HepG2 (cell line): ENCODE data around the gene FFAR1. TPM values are rescaled to one million over a fixed set of nuclear protein-coding genes. Genes with fewer than 3 reads are reported as not detected.

Source experiments
- IKZF1 ChIP-seq: fragments of 450-650 bp; IDR thresholded peaks from 2 replicates; pipeline ENCODE4 v1.7.1; 2016
- MXI1 ChIP-seq: IDR thresholded peaks from 3 replicates; pipeline ENCODE4 v1.6.1; 2012; ENCODE audit warnings: low read depth, low read length, inconsistent platforms, borderline replicate concordance
- NR2F2 ChIP-seq: IDR thresholded peaks from 2 replicates; pipeline ENCODE4 v1.6.1; 2012; ENCODE audit warnings: low read depth, inconsistent platforms, borderline replicate concordance
- ZBTB4 ChIP-seq: sonication (generic); formaldehyde crosslinking; IDR thresholded peaks from 2 replicates; pipeline ENCODE4 v1.4.0; 2020; ENCODE audit warnings: missing genetic modification reagents, mild to moderate bottlenecking, borderline replicate concordance
- ZBTB42 ChIP-seq: sonication (generic); formaldehyde crosslinking; IDR thresholded peaks from 2 replicates; pipeline ENCODE4 v1.5.0; 2020; ENCODE audit warnings: mild to moderate bottlenecking, missing genetic modification reagents
- ZFAT ChIP-seq: sonication (generic); formaldehyde crosslinking; conservative IDR thresholded peaks from 2 replicates; pipeline ENCODE4 v1.8.1; 2023; ENCODE audit warnings: missing genetic modification reagents, inconsistent platforms
- ZNF138 ChIP-seq: sonication (generic); formaldehyde crosslinking; IDR thresholded peaks from 2 replicates; pipeline ENCODE4 v1.5.0; 2020; ENCODE audit warnings: mild to moderate bottlenecking, low read depth, missing genetic modification reagents
- ZNF20 ChIP-seq: sonication (generic); formaldehyde crosslinking; IDR thresholded peaks from 2 replicates; pipeline ENCODE4 v1.4.0; 2020; ENCODE audit warnings: mild to moderate bottlenecking, moderate library complexity, missing genetic modification reagents
- ZNF775 ChIP-seq: sonication (generic); formaldehyde crosslinking; IDR thresholded peaks from 2 replicates; pipeline ENCODE4 v1.4.0; 2020; ENCODE audit warnings: missing genetic modification reagents, mild to moderate bottlenecking, moderate library complexity, borderline replicate concordance
- polyA plus RNA-seq, 8 experiments: library from polyadenylated mRNA; depleted of rRNA in 3 of 8; stranded (reverse) in 7 of 8; unstranded in 1 of 8; fragments of >200 nt; fragmentation: Illumina TruSeq in 4 of 8; extraction: Trizol in 4 of 8; gene quantifications; 2 replicates each; pipeline versions ENCODE4 v1.2.1 to v1.2.3, GENCODE V29; 2011 to 2016; ENCODE audit warnings: low read depth in 4 of 8, missing spikeins in 1 of 8, mixed read lengths in 1 of 8; ENCODE audit not compliant: insufficient read depth in 1 of 8
- total RNA-seq, 5 experiments: library from RNA; depleted of rRNA; stranded (reverse); fragments of >200 nt; fragmentation: Illumina TruSeq; extraction: Trizol; gene quantifications; 2 replicates each; pipeline ENCODE4 v1.2.3, GENCODE V29; 2016; ENCODE audit warnings: low read depth in 1 of 5
- TF ChIP-seq, protein P1 (sequence below), 2 experiments: IDR thresholded peaks; 2 replicates each; pipeline ENCODE4 v1.6.1; 2011 to 2012; ENCODE audit warnings: low read length in 2 of 2, borderline replicate concordance in 1 of 2, low read depth in 1 of 2, mild to moderate bottlenecking in 1 of 2, moderate library complexity in 1 of 2
- TF ChIP-seq, protein P2 (sequence below), 2 experiments: fragments of 450-650 bp in 1 of 2; sonication (generic) in 1 of 2; formaldehyde crosslinking in 1 of 2; IDR thresholded peaks; 2 replicates each; pipeline versions ENCODE4 v1.6.1 to v1.8.0; 2016 to 2022; ENCODE audit warnings: antibody characterized with exemption in 1 of 2, mild to moderate bottlenecking in 1 of 2, missing genetic modification reagents in 1 of 2

Gene FFAR1
- total and polyA plus RNA-seq, 2 of the 13 experiments (the other 11 are each of a cell fraction or from before 2014, with no cell fraction given): not detected

GRCh38 chr19:35352448-35353304 is 5.0 kb downstream of the FFAR1 start (continued):
- no peak for TF ChIP-seq ZNF138 (CRISPR knock-in tag)
- TF ChIP-seq ZFAT (CRISPR knock-in tag): no peak
- peak; percentile 44; the same call in 1 of the 2 replicates for TF ChIP-seq NR2F2
- TF ChIP-seq ZBTB42 (CRISPR knock-in tag): no peak
- TF ChIP-seq IKZF1: no peak
- TF ChIP-seq ZNF775: no peak
- TF ChIP-seq, protein P1, sequence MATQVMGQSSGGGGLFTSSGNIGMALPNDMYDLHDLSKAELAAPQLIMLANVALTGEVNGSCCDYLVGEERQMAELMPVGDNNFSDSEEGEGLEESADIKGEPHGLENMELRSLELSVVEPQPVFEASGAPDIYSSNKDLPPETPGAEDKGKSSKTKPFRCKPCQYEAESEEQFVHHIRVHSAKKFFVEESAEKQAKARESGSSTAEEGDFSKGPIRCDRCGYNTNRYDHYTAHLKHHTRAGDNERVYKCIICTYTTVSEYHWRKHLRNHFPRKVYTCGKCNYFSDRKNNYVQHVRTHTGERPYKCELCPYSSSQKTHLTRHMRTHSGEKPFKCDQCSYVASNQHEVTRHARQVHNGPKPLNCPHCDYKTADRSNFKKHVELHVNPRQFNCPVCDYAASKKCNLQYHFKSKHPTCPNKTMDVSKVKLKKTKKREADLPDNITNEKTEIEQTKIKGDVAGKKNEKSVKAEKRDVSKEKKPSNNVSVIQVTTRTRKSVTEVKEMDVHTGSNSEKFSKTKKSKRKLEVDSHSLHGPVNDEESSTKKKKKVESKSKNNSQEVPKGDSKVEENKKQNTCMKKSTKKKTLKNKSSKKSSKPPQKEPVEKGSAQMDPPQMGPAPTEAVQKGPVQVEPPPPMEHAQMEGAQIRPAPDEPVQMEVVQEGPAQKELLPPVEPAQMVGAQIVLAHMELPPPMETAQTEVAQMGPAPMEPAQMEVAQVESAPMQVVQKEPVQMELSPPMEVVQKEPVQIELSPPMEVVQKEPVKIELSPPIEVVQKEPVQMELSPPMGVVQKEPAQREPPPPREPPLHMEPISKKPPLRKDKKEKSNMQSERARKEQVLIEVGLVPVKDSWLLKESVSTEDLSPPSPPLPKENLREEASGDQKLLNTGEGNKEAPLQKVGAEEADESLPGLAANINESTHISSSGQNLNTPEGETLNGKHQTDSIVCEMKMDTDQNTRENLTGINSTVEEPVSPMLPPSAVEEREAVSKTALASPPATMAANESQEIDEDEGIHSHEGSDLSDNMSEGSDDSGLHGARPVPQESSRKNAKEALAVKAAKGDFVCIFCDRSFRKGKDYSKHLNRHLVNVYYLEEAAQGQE (IDR thresholded peaks at IDR 0.05; ENCODE audit: borderline replicate concordance in 1 of 2, low read depth in 1 of 2, low read length in 2 of 2): no peak
- TF ChIP-seq ZNF20 (CRISPR knock-in tag): no peak
- TF ChIP-seq MXI1: 0 out of 3 replicates have a peak, but pooled peaks have one; percentile 15
- TF ChIP-seq ZBTB4 (CRISPR knock-in tag): no peak
- TF ChIP-seq, protein P2, sequence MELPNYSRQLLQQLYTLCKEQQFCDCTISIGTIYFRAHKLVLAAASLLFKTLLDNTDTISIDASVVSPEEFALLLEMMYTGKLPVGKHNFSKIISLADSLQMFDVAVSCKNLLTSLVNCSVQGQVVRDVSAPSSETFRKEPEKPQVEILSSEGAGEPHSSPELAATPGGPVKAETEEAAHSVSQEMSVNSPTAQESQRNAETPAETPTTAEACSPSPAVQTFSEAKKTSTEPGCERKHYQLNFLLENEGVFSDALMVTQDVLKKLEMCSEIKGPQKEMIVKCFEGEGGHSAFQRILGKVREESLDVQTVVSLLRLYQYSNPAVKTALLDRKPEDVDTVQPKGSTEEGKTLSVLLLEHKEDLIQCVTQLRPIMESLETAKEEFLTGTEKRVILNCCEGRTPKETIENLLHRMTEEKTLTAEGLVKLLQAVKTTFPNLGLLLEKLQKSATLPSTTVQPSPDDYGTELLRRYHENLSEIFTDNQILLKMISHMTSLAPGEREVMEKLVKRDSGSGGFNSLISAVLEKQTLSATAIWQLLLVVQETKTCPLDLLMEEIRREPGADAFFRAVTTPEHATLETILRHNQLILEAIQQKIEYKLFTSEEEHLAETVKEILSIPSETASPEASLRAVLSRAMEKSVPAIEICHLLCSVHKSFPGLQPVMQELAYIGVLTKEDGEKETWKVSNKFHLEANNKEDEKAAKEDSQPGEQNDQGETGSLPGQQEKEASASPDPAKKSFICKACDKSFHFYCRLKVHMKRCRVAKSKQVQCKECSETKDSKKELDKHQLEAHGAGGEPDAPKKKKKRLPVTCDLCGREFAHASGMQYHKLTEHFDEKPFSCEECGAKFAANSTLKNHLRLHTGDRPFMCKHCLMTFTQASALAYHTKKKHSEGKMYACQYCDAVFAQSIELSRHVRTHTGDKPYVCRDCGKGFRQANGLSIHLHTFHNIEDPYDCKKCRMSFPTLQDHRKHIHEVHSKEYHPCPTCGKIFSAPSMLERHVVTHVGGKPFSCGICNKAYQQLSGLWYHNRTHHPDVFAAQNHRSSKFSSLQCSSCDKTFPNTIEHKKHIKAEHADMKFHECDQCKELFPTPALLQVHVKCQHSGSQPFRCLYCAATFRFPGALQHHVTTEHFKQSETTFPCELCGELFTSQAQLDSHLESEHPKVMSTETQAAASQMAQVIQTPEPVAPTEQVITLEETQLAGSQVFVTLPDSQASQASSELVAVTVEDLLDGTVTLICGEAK (IDR thresholded peaks at IDR 0.05): no peak
- TF ChIP-seq, protein P2 (CRISPR knock-in tag; IDR thresholded peaks at IDR 0.05): no peak; the same call in 1 of the 2 replicates
